LoVo (cell line): Measurements from ENCODE around the gene IL12RB1.
A peak's percentile ranks its signal among the peaks of the same experiment; 100 is the strongest.

Source experiments
- DNase-seq: peaks from one replicate; pipeline ENCODE4 v3.0.0-alpha.2; 2016; ENCODE audit warnings: low spot score

Gene IL12RB1

DNA sequence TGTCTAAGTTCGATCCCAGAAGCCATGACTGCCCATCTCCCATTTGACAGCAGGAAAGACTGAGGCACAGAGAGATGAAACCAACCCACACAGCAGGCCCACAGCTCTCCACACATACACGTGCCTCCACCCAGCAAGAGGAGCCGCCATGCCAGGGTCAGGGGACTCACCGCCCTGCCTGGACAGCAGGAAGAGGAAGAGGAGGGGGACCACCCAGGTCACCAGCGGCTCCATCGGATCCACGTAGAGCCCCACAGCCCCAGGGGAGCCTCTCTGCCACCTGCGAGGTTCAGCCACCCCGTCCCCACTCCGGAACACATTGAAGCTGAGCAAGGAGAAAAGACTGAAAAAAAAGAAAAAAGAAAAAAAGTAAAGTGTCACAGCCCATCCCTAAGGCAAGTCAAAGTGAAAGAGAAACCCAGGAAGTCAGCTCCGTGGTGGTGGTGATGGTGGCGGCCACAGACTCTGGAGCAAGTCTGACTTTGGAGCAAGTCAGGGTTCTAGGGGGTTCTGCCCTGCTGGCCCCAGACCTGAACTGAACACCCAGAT is at the start of gene IL12RB1:
Gene IL12RB1 (minus strand): TSS at position 345 of the 549 bp plus-strand sequence. CDS start 111 bp downstream, at position 234.
- DNase-seq = no peak

DNA sequence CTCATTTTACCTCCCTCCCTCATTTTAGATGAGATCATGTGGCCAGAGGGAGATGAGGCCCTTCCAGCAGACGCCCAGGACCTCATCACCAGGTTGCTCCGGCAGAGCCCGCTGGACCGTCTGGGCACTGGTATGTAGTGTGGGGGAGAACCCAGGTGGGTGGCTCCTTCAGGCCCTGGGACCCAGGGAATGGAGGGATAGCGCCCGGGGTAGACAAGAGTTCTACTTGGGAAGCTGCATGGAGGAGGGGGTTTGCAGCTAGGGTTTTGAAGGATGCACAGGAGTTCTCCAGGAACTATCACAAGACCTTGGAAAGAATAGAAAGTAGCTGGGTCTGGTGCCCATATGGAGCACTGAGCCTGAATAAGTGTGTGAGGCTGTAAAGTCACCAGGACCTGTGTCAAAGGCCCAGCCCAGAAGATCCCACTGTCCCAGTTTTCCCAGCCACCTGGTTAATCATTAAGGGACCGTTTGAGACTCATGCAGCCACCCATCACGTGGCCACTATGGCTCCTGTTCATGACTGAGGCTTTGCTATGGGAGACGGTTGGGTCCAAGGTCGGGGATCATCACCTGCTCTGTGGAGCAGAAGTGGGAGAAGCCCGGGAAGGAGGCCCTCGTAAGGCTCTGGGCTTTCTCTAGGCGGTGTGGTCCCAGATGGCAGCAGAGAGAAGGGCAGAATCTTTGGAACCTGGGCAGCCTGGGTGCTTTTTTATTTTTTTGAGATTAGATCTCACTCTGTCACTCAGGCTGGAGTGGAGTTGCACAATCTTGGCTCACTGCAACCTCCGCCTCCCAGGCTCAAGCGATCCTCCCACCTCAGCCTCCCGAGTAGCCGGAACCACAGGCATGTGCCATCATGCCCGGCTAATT is 49.2 kb upstream of the IL12RB1 start:
- peak; percentile 64 for DNase-seq

DNA sequence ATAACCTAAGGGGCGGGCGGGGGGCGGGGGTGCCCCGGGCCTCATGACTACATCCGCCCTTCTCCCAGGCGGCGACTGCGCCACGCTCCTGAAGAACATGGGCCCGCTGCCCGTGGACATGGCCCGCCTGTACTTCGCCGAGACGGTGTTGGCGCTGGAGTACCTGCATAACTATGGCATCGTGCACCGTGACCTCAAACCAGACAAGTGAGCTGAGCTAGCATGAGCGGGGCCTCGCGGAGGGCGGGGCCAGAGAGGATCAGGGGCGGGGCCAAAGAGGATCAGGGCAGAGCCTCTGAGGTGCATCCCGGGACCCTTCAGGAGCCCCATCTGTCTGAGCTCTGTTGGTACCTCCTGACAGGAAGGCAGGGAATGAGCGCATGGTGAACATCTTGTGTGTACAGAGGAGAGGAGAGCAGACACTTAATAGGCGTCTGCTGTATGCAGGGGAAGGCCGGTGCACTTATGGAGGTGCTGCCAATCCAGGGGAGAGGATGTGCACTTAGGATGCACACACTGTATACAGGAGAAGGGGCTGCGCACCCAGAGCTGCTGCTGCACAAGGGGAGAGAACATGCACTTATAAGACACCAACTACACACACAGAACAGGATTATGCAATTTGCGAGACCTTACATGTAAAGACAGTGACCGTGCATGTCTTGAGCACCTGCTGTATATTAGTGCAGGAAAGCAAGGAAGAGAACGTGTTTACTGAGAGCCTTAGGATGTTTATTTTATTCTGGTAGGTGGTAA is 45.3 kb upstream of the IL12RB1 start:
- DNase-seq = no peak

DNA sequence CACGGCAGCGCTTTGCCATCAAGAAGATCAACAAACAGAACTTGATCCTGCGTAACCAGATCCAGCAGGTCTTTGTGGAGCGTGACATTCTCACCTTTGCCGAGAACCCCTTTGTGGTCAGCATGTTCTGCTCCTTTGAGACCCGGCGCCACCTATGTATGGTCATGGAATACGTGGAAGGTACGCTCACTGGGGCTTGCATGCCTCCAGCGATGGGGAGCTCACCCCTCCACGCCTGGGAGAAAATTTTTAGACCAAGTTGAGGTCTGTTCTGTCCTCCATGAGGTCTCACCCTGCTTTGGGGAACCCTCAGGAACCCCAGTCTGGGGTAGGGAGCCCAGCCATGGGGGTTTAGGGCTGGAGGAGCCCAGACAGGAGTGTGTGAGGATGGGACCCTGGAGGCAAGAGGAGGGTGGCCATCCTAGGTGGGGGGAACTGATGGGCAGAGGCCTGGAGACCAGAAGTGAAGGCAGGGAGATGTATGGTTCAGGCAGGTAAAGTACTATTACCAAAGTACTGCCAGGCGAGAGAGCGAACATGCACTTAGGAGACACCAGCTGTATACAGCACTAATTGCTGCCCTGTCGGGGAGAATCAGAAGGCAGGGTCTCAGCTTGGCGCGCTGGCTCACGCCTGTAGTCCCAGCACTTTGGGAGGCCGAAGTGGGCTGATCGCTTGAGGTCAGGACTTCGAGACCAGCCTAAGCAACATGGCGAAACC is 43.9 kb upstream of the IL12RB1 start:
- no peak for DNase-seq

DNA sequence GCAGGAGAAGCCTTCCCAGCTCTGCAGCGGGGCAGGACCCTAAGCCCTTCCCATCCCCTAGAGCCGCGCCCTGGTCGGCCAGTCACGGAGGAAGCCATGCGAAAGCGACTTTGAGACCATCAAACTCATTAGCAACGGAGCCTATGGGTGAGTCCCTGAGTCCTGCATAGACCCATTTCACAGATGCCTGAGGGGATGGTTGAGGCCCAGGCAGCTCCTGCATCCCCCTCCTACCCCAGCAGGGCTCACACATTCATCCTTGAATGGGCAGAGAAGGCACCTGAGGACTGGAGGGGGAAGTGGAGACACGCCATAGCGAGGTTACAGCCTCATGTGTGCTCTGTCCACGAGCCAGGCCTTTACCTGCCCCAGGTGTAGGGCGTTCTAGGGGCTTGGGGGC is 42.1 kb upstream of the IL12RB1 start:
- no peak for DNase-seq

- DNase-seq = no peak
Observed at GRCh38 chr19:18128044-18128443, 41.3 kb upstream of the IL12RB1 start.

- no peak for DNase-seq
Observed at GRCh38 chr19:18126097-18126496, 39.4 kb upstream of the IL12RB1 start.

DNA sequence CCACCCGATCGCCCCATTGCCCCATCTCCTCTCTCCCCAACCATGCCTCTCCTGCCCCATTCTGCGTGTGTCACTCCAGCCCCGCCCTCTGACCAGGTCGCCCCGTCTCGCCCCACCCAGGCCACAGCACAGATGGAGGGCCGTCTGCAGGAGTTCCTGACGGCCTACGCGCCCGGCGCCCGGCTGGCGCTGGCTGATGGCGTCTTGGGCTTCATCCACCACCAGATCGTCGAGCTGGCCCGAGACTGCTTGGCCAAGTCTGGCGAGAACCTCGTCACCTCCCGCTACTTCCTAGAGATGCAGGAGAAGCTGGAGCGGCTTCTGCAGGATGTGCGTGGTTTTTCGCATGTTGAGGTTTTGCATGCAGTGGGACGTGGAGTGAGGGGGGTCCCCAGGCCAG is 37.1 kb upstream of the IL12RB1 start:
- no peak for DNase-seq

DNA sequence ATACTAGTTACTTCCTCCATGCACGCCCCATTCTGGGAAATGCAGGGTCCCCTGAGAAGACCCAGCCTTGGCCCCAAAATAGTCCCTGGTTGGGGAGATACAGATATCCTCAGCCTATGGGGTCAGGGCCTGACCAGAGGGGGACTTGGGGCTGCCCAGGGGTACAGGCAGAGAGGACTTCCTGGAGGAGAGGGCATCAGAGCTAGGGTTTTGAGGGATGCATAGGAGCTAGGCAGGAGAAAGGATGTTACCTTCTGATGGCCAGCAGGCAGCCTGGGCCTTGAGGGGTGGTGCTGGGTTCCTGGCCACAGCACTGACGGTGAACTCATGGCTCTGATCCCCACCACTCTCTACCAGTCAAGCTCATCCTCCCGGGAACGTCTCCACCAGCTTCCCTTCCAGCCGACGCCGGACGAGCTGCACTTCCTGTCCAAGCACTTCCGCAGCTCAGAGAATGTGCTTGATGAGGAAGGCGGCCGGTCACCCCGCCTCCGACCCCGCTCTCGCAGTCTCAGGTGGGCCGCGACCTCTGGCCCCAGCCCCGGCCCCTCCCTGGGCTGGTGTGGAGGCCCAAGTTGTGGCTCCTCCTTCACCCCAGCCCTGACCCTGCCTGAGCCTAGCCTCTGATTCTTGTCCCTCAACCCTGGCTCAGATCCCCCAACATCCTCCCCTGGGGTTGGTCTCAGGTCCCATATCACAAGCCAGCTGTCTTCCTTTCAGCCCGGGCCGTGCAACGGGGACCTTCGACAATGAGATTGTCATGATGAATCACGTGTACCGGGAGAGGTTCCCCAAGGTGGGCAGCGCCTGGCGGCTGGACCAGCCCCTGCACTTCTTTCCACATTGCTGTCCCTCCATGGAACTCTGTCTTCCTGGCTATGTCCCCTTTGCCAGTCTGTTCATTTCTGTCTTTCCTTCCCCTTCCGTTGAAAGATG is 36.4 kb upstream of the IL12RB1 start:
- DNase-seq = no peak

DNA sequence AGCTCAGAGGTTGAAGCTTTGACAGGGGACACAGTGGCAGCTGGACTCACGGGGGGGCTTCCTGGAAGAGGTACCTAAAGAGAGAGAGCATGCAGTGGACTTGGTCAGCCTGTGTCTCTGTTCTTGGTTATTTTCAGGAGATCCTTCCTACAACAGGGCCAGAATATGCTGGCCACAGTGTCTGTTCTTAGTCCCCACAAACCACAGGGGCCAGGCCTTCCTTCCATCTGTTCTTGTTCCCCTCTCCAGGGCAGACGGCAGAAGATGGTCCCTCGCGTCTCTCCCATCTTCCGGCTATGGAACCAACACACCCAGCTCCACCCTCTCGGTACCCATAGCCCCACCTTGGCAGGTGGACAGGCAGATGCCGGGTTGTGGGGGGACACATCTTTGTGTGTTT is 35.7 kb upstream of the IL12RB1 start:
- DNase-seq = no peak

DNA sequence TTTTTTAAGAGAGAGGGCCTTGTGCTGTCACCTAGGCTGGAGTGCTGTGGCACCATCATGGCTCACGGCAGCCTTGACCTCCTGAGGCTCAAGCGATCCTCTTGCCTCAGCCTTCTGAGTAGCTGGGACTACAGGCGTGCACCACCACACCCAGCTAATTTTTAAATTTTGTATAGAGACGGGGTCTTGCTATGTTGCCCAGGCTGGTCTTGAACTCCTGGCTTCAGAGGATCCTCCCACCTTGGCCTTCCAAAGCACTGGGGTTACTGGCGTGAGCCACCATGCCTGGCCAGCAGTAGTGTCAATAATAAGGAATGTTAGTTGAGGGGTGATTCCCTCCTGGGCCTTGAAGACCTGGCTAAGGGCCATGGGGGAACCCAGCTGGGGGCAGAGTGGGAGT is 34.4 kb upstream of the IL12RB1 start:
- DNase-seq = no peak

- no peak for DNase-seq
Observed at GRCh38 chr19:18120127-18120526, 33.4 kb upstream of the IL12RB1 start.

- no peak for DNase-seq
Observed at GRCh38 chr19:18119717-18120105, 33.0 kb upstream of the IL12RB1 start.

- DNase-seq = no peak
Observed at GRCh38 chr19:18119013-18119716, 32.4 kb upstream of the IL12RB1 start.

DNA sequence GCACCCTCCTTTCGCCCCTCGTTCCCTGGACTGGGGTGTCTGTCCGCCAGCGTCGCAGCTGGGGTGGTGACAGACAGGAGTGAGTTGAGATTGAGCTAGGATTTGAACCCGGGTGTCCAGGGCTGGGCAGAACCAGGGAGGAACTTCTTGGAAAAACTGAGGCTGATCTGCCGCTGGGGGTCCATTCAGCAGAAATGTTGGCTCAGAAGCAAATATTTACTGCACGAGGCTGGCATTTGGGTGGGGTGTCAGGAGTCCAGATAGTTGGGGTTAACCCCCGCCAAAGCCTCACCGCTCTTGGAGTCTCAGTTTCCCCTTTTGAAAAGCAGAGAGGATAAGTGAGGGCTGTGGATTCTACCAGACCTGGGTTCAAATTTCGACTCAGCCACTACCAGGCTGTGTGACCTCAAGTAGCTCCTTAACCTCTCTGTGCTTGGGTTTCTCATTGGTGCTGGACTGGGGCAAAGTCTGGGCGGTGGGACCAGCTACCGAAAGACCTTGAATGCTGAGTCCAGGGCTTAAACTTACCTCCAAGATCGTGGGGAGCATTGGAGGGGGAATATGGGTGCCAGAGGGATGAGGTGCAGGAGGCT is 31.8 kb upstream of the IL12RB1 start:
- no peak for DNase-seq

GRCh38 chr19:18117692-18118378 is 31.1 kb upstream of the IL12RB1 start:
- DNase-seq = peak; percentile 93

DNA sequence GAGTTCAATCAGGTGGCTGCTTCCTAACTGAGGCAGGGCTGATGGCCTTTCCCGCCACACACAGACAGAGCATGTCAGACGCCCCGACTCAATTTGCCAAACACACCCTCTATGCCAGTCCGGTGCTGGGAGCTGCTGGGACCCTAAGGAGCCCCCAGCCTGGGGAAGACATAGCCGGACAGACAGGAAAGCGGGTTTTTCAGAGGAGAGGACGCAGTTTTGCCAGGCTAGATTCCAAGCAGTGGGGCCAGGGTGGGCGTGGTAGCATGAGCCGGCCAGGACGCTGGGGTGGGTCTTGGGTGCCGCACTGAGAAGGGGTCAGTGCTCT is 30.6 kb upstream of the IL12RB1 start:
- no peak for DNase-seq

DNA sequence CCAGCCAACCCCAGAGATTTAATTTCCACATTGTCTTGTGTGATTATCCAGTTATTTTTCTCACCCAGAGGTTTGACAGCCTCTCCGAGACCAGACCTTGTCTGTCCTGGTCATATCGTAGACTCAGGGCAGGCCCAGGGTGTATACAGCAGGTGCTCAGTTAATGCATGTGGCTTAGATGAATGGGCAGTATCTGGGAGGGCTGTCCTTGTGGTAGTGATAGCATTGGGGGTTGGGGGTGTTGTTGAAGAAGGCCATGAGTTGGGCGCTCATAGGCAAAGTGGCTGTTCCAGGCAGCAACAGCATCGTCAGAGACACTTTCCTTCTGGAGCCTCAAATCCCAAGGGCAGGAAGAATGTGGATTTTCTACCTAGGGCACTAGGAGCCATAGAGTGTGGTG is 27.7 kb upstream of the IL12RB1 start:
- DNase-seq = no peak

DNA sequence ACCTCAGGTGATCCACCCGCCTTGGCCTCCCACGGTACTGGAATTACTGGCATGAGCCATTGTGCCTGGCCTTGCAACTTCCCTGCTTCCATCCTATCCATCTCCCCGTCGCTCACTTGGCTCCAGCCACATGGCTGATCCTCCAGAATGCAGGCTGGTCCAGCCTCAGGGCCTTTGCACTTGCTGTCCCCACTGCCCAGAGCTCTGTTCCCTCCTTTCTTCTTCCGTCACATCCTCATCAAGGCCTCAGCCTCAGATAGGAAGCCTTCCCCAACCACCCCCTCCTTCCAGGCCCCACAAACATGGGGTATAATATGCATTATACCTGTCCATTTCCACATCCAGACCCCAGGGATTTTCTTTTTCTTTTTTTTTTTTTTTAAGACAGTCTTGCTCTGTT is 27.1 kb upstream of the IL12RB1 start:
- DNase-seq = no peak

- peak; percentile 62 for DNase-seq
Observed at GRCh38 chr19:18112989-18113478, 26.3 kb upstream of the IL12RB1 start.
